Esophagus muscularis mucosa (tissue), 4 donors: ENCODE measurements around the gene MBTPS1. TPM values are rescaled to one million over a fixed set of nuclear protein-coding genes. Genes with fewer than 3 reads are reported as not detected.

Experiments
- DNase-seq: peaks from one replicate; pipeline ENCODE4 v3.0.0-alpha.2; 2017; ENCODE audit errors: extremely low spot score
- H3K27ac ChIP-seq, 4 donors: fragments of 200-600 bp; sonication (generic); replicated peaks in 1 of 4; 1 replicate in 3 of 4; 2 replicates in 1 of 4; pipeline ENCODE4 v1.5.1; 2016 to 2019; ENCODE audit warnings: mild to moderate bottlenecking in 1 of 4
- H3K27me3 ChIP-seq, 4 donors: fragments of 200-600 bp; sonication (generic); one replicate each; pipeline versions ENCODE4 v1.5.1 to v1.6.0; 2016 to 2019
- H3K36me3 ChIP-seq, 4 donors: fragments of 200-600 bp; sonication (generic); one replicate each; pipeline ENCODE4 v1.5.1; 2016 to 2019
- H3K4me1 ChIP-seq, 4 donors: fragments of 200-600 bp; sonication (generic); one replicate each; pipeline ENCODE4 v1.5.1; 2016 to 2019
- H3K4me3 ChIP-seq, 4 donors: fragments of 200-600 bp; sonication (generic); 1 replicate in 2 of 4; 2 replicates in 2 of 4; pipeline ENCODE4 v1.5.1; 2016 to 2019; ENCODE audit warnings: mild to moderate bottlenecking in 4 of 4, moderate library complexity in 1 of 4
- H3K9me3 ChIP-seq, 4 donors: fragments of 200-600 bp; sonication (generic); 1 replicate in 3 of 4; 2 replicates in 1 of 4; pipeline ENCODE4 v1.5.1; 2016 to 2019
- EP300 ChIP-seq: sonication (generic); formaldehyde crosslinking; IDR thresholded peaks from one replicate; pipeline ENCODE4 v1.6.1; 2017; ENCODE audit warnings: antibody characterized with exemption
- POLR2A ChIP-seq: fragments of 450-650 bp; IDR thresholded peaks from one replicate; pipeline ENCODE4 v1.6.1; 2017; ENCODE audit warnings: antibody characterized with exemption, moderate library complexity, mild to moderate bottlenecking, low read depth
- POLR2AphosphoS5 ChIP-seq, 2 donors: sonication (generic); formaldehyde crosslinking; IDR thresholded peaks; one replicate each; pipeline ENCODE4 v1.6.1; 2017; ENCODE audit warnings: antibody characterized with exemption in 2 of 2
- WGBS: methylation state at CpG from one replicate; pipeline ENCODE4 v1.1.5; 2018; 5-methylcytosine and 5-hydroxymethylcytosine counted together
- intact Hi-C: fragments of 100-400 bp; cut with DNase I; formaldehyde crosslinking; loops from one replicate; pipeline ENCODE4 v1.15.1; 2023
- total RNA-seq, 4 donors: library from RNA; depleted of rRNA; stranded (reverse); fragments of >200 nt; gene quantifications; one replicate each; pipeline versions ENCODE4 v1.1.0 to v1.2.1, GENCODE V29; 2016
- TF ChIP-seq, protein P1 (sequence below), 3 experiments: fragments of 200-600 bp in 2 of 3; fragments of 450-650 bp in 1 of 3; sonication (generic) in 2 of 3; IDR thresholded peaks; one replicate each; pipeline ENCODE4 v1.5.1; 2017 to 2019; ENCODE audit warnings: antibody characterized with exemption in 3 of 3, mild to moderate bottlenecking in 2 of 3, moderate library complexity in 1 of 3

Gene MBTPS1
- total RNA-seq, 4 donors from 2014 or later: 72.4 to 86.6 (median 82.6) TPM

- Histone ChIP-seq H3K4me3 (no peak within 1 kb of the TSS), H3K4me1 (peaks cover 0 to 4% (median 0%) of the 10 kb centered on the region in 4 donors), H3K36me3 (peaks cover 0 to 2% (median 0%) of the 10 kb centered on the region in 4 donors), H3K27me3 (peaks cover 0 to 26% (median 0%) of the 10 kb centered on the region in 4 donors), H3K9me3 (no peaks in the 10 kb centered on the region), H3K27ac (no peak within 1 kb of the TSS)
- TF ChIP-seq POLR2A (no peak), EP300 (no peak), POLR2AphosphoS5 (IDR thresholded peaks at IDR 0.05) (no peak)
- TF ChIP-seq, protein P1, sequence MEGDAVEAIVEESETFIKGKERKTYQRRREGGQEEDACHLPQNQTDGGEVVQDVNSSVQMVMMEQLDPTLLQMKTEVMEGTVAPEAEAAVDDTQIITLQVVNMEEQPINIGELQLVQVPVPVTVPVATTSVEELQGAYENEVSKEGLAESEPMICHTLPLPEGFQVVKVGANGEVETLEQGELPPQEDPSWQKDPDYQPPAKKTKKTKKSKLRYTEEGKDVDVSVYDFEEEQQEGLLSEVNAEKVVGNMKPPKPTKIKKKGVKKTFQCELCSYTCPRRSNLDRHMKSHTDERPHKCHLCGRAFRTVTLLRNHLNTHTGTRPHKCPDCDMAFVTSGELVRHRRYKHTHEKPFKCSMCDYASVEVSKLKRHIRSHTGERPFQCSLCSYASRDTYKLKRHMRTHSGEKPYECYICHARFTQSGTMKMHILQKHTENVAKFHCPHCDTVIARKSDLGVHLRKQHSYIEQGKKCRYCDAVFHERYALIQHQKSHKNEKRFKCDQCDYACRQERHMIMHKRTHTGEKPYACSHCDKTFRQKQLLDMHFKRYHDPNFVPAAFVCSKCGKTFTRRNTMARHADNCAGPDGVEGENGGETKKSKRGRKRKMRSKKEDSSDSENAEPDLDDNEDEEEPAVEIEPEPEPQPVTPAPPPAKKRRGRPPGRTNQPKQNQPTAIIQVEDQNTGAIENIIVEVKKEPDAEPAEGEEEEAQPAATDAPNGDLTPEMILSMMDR (IDR thresholded peaks at IDR 0.05): no peak
- no peak for DNase-seq
- 73% methylated on average over 6 of the region's 9 CpGs for WGBS
- intact Hi-C loops: no loop called here
Observed at GRCh38 chr16:84042308-84042878, 74.3 kb downstream of the MBTPS1 start, which contains the start of gene SLC38A8. TSS of gene SLC38A8 (minus strand) at chr16:84042795. CDS start at chr16:84042157, 638 bp downstream.

DNA sequence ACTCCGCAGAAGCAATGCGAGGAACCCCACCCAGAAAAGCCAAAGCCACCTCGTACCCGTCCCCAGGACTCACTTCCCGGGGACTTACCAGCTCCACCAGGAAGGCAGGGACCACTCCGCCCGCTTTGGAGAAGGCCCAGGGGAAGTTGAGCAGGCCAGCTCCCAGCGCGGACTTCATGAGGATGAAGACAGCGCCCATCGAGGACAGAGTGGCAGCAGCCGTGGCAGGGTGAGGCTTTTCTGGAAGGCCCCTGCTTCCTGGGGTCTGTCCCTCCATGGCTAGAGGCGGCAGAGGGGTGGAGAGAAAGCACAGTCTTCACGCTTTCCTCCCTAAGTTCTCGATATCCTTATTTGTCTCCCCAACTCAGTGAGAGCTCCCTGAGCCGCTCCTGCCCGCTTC, 74.9 kb downstream of the MBTPS1 start:
- intact Hi-C loops: no loop called here
- Histone ChIP-seq H3K4me3 (no peak overlapping the region), H3K27ac (no peak overlapping the region), H3K27me3 (peaks cover 0 to 26% (median 0%) of the 10 kb centered on the region in 4 donors), H3K4me1 (peaks cover 0 to 4% (median 0%) of the 10 kb centered on the region in 4 donors), H3K9me3 (no peaks in the 10 kb centered on the region), H3K36me3 (no peaks in the 10 kb centered on the region)
- WGBS: 91% methylated on average over 17 of the region's 17 CpGs
- DNase-seq: no peak
- TF ChIP-seq POLR2A: no peak

DNA sequence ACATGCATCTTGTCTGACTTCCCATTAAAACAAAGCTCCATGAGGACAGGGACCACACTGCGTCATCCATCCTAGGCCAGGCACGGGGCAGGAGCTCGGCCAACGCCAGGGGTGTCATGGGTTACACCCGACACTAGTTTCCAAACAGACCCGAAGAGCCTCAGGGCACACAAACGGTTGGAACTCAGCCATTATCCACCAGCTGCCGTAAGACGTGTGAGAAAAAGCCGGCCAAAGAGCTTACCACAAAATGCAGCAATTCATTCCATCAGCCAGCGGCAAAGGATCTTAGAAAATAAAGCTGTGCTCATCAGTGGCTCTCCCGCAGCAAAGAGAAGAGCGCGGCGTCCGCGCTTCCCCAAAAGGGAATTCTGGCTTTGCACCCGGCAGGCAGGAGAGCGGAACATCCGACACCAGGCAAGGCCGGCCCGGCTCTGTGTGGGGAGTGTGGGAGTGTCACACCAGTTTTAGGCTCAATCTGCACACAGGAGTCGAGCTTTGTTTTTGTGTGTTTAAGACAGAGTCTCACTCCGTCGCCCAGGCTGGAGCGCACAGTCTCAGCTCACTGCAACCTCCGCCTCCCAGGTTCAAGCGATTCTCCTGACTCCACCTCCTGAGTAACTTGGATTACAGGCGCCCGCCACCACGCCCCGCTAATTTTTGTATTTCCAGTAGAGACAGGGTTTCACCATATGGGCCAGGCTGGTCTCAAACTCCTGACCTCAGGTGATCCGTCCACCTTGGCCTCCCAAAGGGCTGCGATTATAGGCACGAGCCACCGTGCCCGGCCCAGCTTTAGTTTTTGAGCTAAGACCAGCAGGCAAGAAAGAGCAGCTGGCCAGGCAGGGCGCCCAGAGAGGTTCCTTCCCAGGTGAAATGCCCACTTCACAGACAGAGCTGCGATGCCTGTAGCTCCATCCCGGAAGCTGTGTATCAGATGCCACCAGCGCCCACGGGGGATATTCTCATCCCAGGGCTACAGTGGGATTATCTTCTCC, 75.6 kb downstream of the MBTPS1 start:
- no peak for TF ChIP-seq EP300
- TF ChIP-seq, protein P1 (IDR thresholded peaks at IDR 0.05): no peak
- TF ChIP-seq POLR2A: no peak
- TF ChIP-seq POLR2AphosphoS5 (IDR thresholded peaks at IDR 0.05): no peak
- Histone ChIP-seq H3K36me3 (no peaks in the 10 kb centered on the region), H3K9me3 (peaks cover 0 to 7% (median 3%) of the 10 kb centered on the region in 4 donors), H3K27me3 (peaks cover 0 to 26% (median 0%) of the 10 kb centered on the region in 4 donors), H3K4me3 (no peak overlapping the region), H3K27ac (no peak overlapping the region), H3K4me1 (peaks cover 0 to 4% (median 0%) of the 10 kb centered on the region in 4 donors)
- WGBS: 77% methylated on average over 37 of the region's 42 CpGs
- DNase-seq: no peak
- intact Hi-C loops: no loop called here

DNA sequence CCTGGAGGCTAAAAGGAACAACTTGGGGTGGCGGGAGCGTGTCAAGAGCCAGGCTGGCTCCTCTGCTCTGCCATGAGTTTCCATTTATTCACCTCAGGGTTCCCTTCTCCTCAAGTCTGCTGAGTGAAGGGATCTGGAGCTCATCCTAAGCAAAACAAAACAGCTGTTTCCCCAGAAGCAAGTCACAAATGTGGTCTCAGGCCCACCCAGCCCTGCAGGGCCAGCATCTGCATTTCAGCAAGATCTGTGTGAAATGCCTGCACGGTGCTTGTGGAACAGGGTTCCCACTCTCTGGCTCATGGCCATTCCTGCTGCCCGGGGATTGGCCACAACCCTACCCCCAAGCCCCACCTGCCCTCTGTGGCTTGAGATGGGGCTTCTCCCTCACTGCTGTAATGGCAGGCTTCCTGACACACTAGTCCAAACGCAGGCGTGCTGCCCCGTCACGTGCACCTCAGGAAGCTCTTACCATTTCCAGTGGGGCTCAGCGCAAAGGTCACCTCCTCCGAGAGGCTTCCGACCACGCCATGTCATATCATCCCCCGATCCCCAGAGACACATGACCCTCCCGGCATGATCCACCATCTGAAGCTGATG, 76.4 kb downstream of the MBTPS1 start:
- H3K27ac ChIP-seq: no peak overlapping the region
- H3K4me1 ChIP-seq: peaks cover 0 to 4% (median 0%) of the 10 kb centered on the region in 4 donors
- intact Hi-C loops: no loop called here
- 79% methylated on average over 14 of the region's 14 CpGs for WGBS
- no peak for DNase-seq
- no peak overlapping the region for H3K4me3 ChIP-seq
- H3K36me3 ChIP-seq: no peaks in the 10 kb centered on the region
- peaks cover 0 to 26% (median 0%) of the 10 kb centered on the region in 4 donors for H3K27me3 ChIP-seq
- peaks cover 0 to 15% (median 11%) of the 10 kb centered on the region in 4 donors for H3K9me3 ChIP-seq
- TF ChIP-seq EP300: no peak
- TF ChIP-seq, protein P1 (IDR thresholded peaks at IDR 0.05): no peak
- no peak for TF ChIP-seq POLR2A
- TF ChIP-seq POLR2AphosphoS5 (IDR thresholded peaks at IDR 0.05): no peak
